Dedifferentiated amniotic fluid mesenchymal stem cell (primary cell): ENCODE results near the gene ELK4.
"Not testable (repeated sequence)": the region's sequence is repeated elsewhere in the genome, so short reads cannot be mapped to it uniquely, and the experiment has no call there.

ENCODE experiments used
- DNase-seq: peaks from one replicate; pipeline ENCODE4 v3.0.0-alpha.2; 2016; ENCODE audit errors: extremely low spot score

Gene ELK4

GRCh38 chr1:205664399-205665017 lies 32.7 kb upstream of the ELK4 start:
- DNase-seq, result no peak

- DNase-seq, result no peak
Observed at GRCh38 chr1:205663286-205663936, 31.6 kb upstream of the ELK4 start.

- DNase-seq, result no peak
Observed at GRCh38 chr1:205662791-205663190, 31.0 kb upstream of the ELK4 start.

GRCh38 chr1:205662135-205662738 lies 30.4 kb upstream of the ELK4 start:
- no peak for DNase-seq

- no peak for DNase-seq
Observed at GRCh38 chr1:205661429-205662134, 29.8 kb upstream of the ELK4 start.

- no peak for DNase-seq
Observed at GRCh38 chr1:205660361-205660760, 28.6 kb upstream of the ELK4 start.

- DNase-seq, result peak; percentile 58
Observed at GRCh38 chr1:205658943-205659581, 27.3 kb upstream of the ELK4 start.

GRCh38 chr1:205656236-205656635 lies 24.4 kb upstream of the ELK4 start:
- no peak for DNase-seq

GRCh38 chr1:205652984-205653383 lies 21.2 kb upstream of the ELK4 start:
- DNase-seq, result no peak

- DNase-seq, result no peak
Observed at GRCh38 chr1:205650241-205650640, 18.4 kb upstream of the ELK4 start.

GRCh38 chr1:205645519-205645918 lies 13.7 kb upstream of the ELK4 start:
- DNase-seq, result no peak

- DNase-seq, result no peak
Observed at GRCh38 chr1:205642679-205643307, 11.0 kb upstream of the ELK4 start.

- DNase-seq, result no peak
Observed at GRCh38 chr1:205639567-205639966, 7.8 kb upstream of the ELK4 start.

- no peak for DNase-seq
Observed at GRCh38 chr1:205637854-205638468, 6.2 kb upstream of the ELK4 start.

GRCh38 chr1:205636732-205637131 lies 4.9 kb upstream of the ELK4 start:
- no peak for DNase-seq

- not testable (repeated sequence) for DNase-seq
Observed at GRCh38 chr1:205636138-205636530, 4.3 kb upstream of the ELK4 start.

GRCh38 chr1:205633421-205633976 lies 1.7 kb upstream of the ELK4 start:
- DNase-seq, result no peak

GRCh38 chr1:205632669-205633169 lies 908 bp upstream of the ELK4 start:
- DNase-seq, result no peak

GRCh38 chr1:205631010-205631767 lies 622 bp downstream of the ELK4 start:
- peak; percentile 79 for DNase-seq

GRCh38 chr1:205630651-205631009 lies 1.2 kb downstream of the ELK4 start:
- DNase-seq, result no peak
